ENCODE data around the gene ATMIN.

GRCh38 chr16:81088836-81089235 lies 53.2 kb downstream of the ATMIN start:
- no peak for TF ChIP-seq CTCF (IDR thresholded peaks at IDR 0.05; ENCODE audit: borderline replicate concordance, extremely low read depth, low read length, poor library complexity, severe bottlenecking)
- TF ChIP-seq EZH2 (IDR thresholded peaks at IDR 0.05; ENCODE audit: borderline replicate concordance, low read depth, low read length, severe bottlenecking): no peak
